Heart right ventricle (tissue), 16 donors: ENCODE data around the gene JAKMIP1. TPM values are rescaled to one million over a fixed set of nuclear protein-coding genes. Genes with fewer than 3 reads are reported as not detected.

ENCODE experiments used
- ATAC-seq, 8 donors: fragments of 200-7000 bp; cut with Tn5 transposase; one replicate each; pipeline ENCODE4 v1.9.1; 2020; ENCODE audit warnings: mild to moderate bottlenecking in 8 of 8, moderate library complexity in 8 of 8, moderate number of reproducible peaks in 1 of 8
- DNase-seq, 2 donors: peaks; one replicate each; pipeline ENCODE4 v3.0.0-alpha.2; 2020
- H3K27ac ChIP-seq, 10 donors: fragments of 200-600 bp; sonication (generic) in 2 of 10; one replicate each; pipeline versions ENCODE4 v1.5.0 to v1.8.0; 2020 to 2022; ENCODE audit warnings: mild to moderate bottlenecking in 3 of 10
- H3K27me3 ChIP-seq, 7 donors: fragments of 200-600 bp; one replicate each; pipeline ENCODE4 v1.8.0; 2021 to 2022; ENCODE audit warnings: mild to moderate bottlenecking in 2 of 7
- H3K36me3 ChIP-seq, 9 donors: fragments of 200-600 bp; sonication (generic) in 1 of 9; one replicate each; pipeline versions ENCODE4 v1.5.0 to v1.8.0; 2020 to 2022; ENCODE audit warnings: mild to moderate bottlenecking in 2 of 9
- H3K4me1 ChIP-seq, 9 donors: fragments of 200-600 bp; sonication (generic) in 1 of 9; one replicate each; pipeline versions ENCODE4 v1.5.0 to v1.8.0; 2020 to 2022; ENCODE audit warnings: mild to moderate bottlenecking in 4 of 9
- H3K4me3 ChIP-seq, 10 donors: fragments of 200-600 bp; sonication (generic) in 2 of 10; one replicate each; pipeline versions ENCODE4 v1.5.0 to v1.8.0; 2020 to 2022; ENCODE audit warnings: mild to moderate bottlenecking in 7 of 10, moderate library complexity in 2 of 10
- H3K9me3 ChIP-seq, 11 donors: fragments of 200-600 bp in 10 of 11; sonication (generic) in 2 of 11; one replicate each; pipeline versions ENCODE4 v1.5.0 to v1.8.0; 2013 to 2022; ENCODE audit warnings: mild to moderate bottlenecking in 2 of 11, control low read depth in 1 of 11, moderate library complexity in 1 of 11
- WGBS, 2 donors: extraction: QIAGEN DNeasy Blood & Tissue Kit; methylation state at CpG; one replicate each; pipeline ENCODE4 v1.1.7; 2013; ENCODE audit warnings: inconsistent platforms in 1 of 2; 5-methylcytosine and 5-hydroxymethylcytosine counted together
- intact Hi-C, 10 donors: fragments of 100-400 bp; cut with DNase I; formaldehyde crosslinking; loops; one replicate each; pipeline versions ENCODE4 v1.11.1 to v1.14.2; 2022
- polyA plus RNA-seq, 2 donors: library from polyadenylated mRNA; stranded (reverse); fragments of 200-250 nt; gene quantifications; one replicate each; pipeline ENCODE4 v1.2.3, GENCODE V29; 2013
- total RNA-seq, 10 donors: library from RNA; stranded (reverse); fragmentation: NEBNext Ultra II Directional in 3 of 10; extraction: Animal tissue kit (Norgen Biotek cat#: 25700) in 3 of 10; gene quantifications; one replicate each; pipeline versions ENCODE4 v1.2.1 to v1.2.4, GENCODE V29; 2021 to 2023
- TF ChIP-seq, protein P1 (sequence below), 9 donors: fragments of 200-600 bp; sonication (generic) in 2 of 9; IDR thresholded peaks; one replicate each; pipeline versions ENCODE4 v1.5.0 to v1.8.0; 2021 to 2022; ENCODE audit warnings: antibody characterized with exemption in 9 of 9, mild to moderate bottlenecking in 5 of 9, moderate library complexity in 1 of 9
- donor health status: Arrhythmogenic right ventricular cardiomyopathy.
- donor health status: ischemic (EF 13 %, LVEDD 7.1; RV severe dilation, severe dysfunction).
- donor health status: healthy with polysubstance abuse.
- donor health status: DM: no; HTN: yes; CAD: no.
- donor health status: DM: no; HTN: no; CAD: no.
- donor health status: ischemic (EF 25% LVEDD 6.9; RV normal size, moderate dysfunction).
- donor health status: ischemic (EF 25% LVEDD 5.7; RV mildly dilated, moderate dysfunction).
- donor health status: healthy.
- donor health status: DM: yes; HTN: yes; CAD: no.
- donor health status: Ischemic cardiomyopathy.
- donor health status: ischemic (EF 35%, LVEDD 5.7; RV mildly dilated, moderate dysfunction).
- donor health status: nonischemic (EF 11% LVEDD 7.7; RV severe dilation, severe dysfunction).
- donor health status: DM: yes; HTN: yes; CAD: no.
- donor health status: PGD.
- donor health status: ischemic (EF 29% LVEDD 5.4; RV normal size, mild dysfunction).
- donor health status: nonischemic (EF 23%, LVEDD 6.1; RV moderate dilation, normal function).

JAKMIP1 gene
- total and polyA plus RNA-seq, 12 donors, result 0.04 to 0.76 (median 0.14) TPM; not detected in 8

GRCh38 chr4:6160536-6160935, 39.8 kb downstream of the JAKMIP1 start:
- TF ChIP-seq, protein P1, sequence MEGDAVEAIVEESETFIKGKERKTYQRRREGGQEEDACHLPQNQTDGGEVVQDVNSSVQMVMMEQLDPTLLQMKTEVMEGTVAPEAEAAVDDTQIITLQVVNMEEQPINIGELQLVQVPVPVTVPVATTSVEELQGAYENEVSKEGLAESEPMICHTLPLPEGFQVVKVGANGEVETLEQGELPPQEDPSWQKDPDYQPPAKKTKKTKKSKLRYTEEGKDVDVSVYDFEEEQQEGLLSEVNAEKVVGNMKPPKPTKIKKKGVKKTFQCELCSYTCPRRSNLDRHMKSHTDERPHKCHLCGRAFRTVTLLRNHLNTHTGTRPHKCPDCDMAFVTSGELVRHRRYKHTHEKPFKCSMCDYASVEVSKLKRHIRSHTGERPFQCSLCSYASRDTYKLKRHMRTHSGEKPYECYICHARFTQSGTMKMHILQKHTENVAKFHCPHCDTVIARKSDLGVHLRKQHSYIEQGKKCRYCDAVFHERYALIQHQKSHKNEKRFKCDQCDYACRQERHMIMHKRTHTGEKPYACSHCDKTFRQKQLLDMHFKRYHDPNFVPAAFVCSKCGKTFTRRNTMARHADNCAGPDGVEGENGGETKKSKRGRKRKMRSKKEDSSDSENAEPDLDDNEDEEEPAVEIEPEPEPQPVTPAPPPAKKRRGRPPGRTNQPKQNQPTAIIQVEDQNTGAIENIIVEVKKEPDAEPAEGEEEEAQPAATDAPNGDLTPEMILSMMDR (IDR thresholded peaks at IDR 0.05), result no peak
- no peak overlapping the region for H3K4me3 ChIP-seq
- H3K27ac ChIP-seq, result no peak overlapping the region
- ATAC-seq (no peak), DNase-seq (no peak)
- no peaks in the 10 kb centered on the region for H3K36me3 ChIP-seq
- intact Hi-C loops, result no loop called here
- H3K27me3 ChIP-seq, result peaks cover 0 to 16% (median 4%) of the 10 kb centered on the region in 7 donors
- H3K9me3 ChIP-seq, result peaks cover 0 to 19% (median 9%) of the 10 kb centered on the region in 11 donors
- no peaks in the 10 kb centered on the region for H3K4me1 ChIP-seq
- WGBS, 2 donors, result 86 to 89% methylated on average over 12 of the region's 12 CpGs

DNA sequence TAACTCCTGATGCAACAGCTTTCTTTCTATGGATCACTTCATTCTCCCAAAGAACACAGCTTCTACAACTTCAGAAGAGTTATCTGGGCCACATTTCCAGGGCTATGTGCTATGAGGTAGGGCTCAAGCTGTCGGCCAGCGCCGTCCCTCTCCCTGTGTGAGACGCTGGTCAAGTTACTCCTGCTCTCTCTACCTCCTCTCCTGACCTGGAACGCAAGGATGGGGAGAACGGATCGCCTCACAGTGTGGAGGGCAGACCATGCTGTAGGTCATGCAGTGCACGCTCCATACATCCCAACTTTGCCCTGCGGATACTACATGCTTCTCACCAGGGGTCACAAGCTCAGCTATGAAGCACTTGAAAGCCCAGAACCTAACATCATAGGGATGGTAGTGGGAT, 42.4 kb downstream of the JAKMIP1 start:
- H3K27me3 ChIP-seq, result peaks cover 0 to 41% (median 9%) of the 10 kb centered on the region in 7 donors

GRCh38 chr4:6155996-6156750, 44.2 kb downstream of the JAKMIP1 start:
- Histone ChIP-seq H3K36me3 (no peaks in the 10 kb centered on the region), H3K4me3 (no peak overlapping the region), H3K27me3 (peaks cover 0 to 46% (median 21%) of the 10 kb centered on the region in 7 donors), H3K9me3 (no peaks in the 10 kb centered on the region), H3K4me1 (no peaks in the 10 kb centered on the region), H3K27ac (no peak overlapping the region)
- ATAC-seq (no peak), DNase-seq (no peak)
- 91 to 92% methylated on average over 15 of the region's 15 CpGs for WGBS, 2 donors
- intact Hi-C loops, result no loop called here
- TF ChIP-seq, protein P1 (IDR thresholded peaks at IDR 0.05), result no peak

More for the DNA sequence above, 42.4 kb downstream of the JAKMIP1 start:
- Histone ChIP-seq H3K9me3 (no peaks in the 10 kb centered on the region), H3K36me3 (no peaks in the 10 kb centered on the region), H3K4me3 (no peak overlapping the region), H3K4me1 (no peaks in the 10 kb centered on the region), H3K27ac (no peak overlapping the region)
- no peak for ATAC-seq
- DNase-seq, result no peak
- TF ChIP-seq, protein P1 (IDR thresholded peaks at IDR 0.05), result no peak
- intact Hi-C loops, result no loop called here
- WGBS, 2 donors, result 88 to 90% methylated on average over 9 of the region's 9 CpGs

DNA sequence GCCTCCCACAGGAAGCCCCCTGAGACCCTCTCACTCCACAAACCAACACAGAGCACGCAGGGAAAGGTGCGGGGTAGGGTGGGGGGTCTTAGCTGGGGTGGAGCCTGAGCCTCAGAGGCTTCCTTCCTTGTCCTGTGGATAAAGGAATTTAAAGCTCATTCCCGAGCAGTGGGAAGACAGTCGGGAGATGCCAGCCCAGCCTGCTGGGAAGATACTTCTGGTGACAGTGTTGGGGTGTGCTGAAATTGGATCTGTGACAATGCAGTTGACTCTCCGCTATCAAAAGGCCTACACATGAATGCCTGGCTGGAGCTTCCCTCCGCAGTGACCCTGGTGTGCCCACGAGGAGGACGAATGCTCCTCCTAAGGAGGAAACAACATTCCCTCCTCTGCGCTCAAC, 45.5 kb downstream of the JAKMIP1 start:
- Histone ChIP-seq H3K4me3 (no peak overlapping the region), H3K9me3 (no peaks in the 10 kb centered on the region), H3K4me1 (no peaks in the 10 kb centered on the region), H3K27me3 (peaks cover 0 to 52% (median 21%) of the 10 kb centered on the region in 7 donors), H3K27ac (no peak overlapping the region), H3K36me3 (no peaks in the 10 kb centered on the region)
- WGBS, 2 donors, result 25 to 26% methylated on average over 9 of the region's 9 CpGs
- DNase-seq, result no peak
- no peak for ATAC-seq
- intact Hi-C loops, result no loop called here
- TF ChIP-seq, protein P1 (IDR thresholded peaks at IDR 0.05), result no peak
